Smooth muscle cell (in vitro differentiated cells): Measurements from ENCODE around the gene ARIH1. TPM values are rescaled to one million over a fixed set of nuclear protein-coding genes. Genes with fewer than 3 reads are reported as not detected.
A peak's percentile ranks its signal among the peaks of the same experiment; 100 is the strongest.
"Not testable (repeated sequence)": the region's sequence is repeated elsewhere in the genome, so short reads cannot be mapped to it uniquely, and the experiment has no call there.

Experiments
- DNase-seq: peaks from one replicate; lab custom pipeline; 2025; ENCODE audit not compliant: unreplicated experiment; lab: John Stamatoyannopoulos, UW
- H2AFZ ChIP-seq: fragments of 200-600 bp; sonication (generic); 2 replicates; pipeline ENCODE4 v1.6.0; 2016; ENCODE audit warnings: antibody characterized with exemption, low read depth, mild to moderate bottlenecking
- H3F3A ChIP-seq: fragments of 200-600 bp; sonication (generic); 2 replicates; pipeline ENCODE4 v1.6.0; 2017; ENCODE audit warnings: antibody characterized with exemption, low read depth
- H3K27ac ChIP-seq: fragments of 200-600 bp; sonication (generic); 2 replicates; pipeline ENCODE4 v1.5.1; 2016; ENCODE audit warnings: low read depth, mild to moderate bottlenecking
- H3K27me3 ChIP-seq: fragments of 200-600 bp; sonication (generic); 2 replicates; pipeline ENCODE4 v1.6.1; 2016; ENCODE audit warnings: low read depth, mild to moderate bottlenecking
- H3K36me3 ChIP-seq: fragments of 200-600 bp; sonication (generic); 2 replicates; pipeline ENCODE4 v1.5.1; 2016; ENCODE audit warnings: low read depth
- H3K4me1 ChIP-seq: fragments of 200-600 bp; sonication (generic); 2 replicates; pipeline ENCODE4 v1.5.1; 2016; ENCODE audit warnings: low read depth
- H3K4me2 ChIP-seq: fragments of 200-600 bp; sonication (generic); 2 replicates; pipeline ENCODE4 v1.6.0; 2016; ENCODE audit warnings: mild to moderate bottlenecking
- H3K4me3 ChIP-seq: fragments of 200-600 bp; sonication (generic); 2 replicates; pipeline ENCODE4 v1.5.1; 2016; ENCODE audit warnings: mild to moderate bottlenecking
- H3K79me2 ChIP-seq: fragments of 200-600 bp; sonication (generic); 2 replicates; pipeline ENCODE4 v1.6.0; 2016; ENCODE audit warnings: low read depth, mild to moderate bottlenecking
- H3K9ac ChIP-seq: fragments of 200-600 bp; sonication (generic); 2 replicates; pipeline ENCODE4 v1.6.0; 2016; ENCODE audit warnings: low read depth
- H3K9me3 ChIP-seq: fragments of 200-600 bp; sonication (generic); replicated peaks from 2 replicates; pipeline ENCODE4 v1.5.1; 2016; ENCODE audit warnings: low read depth
- H4K20me1 ChIP-seq: fragments of 200-600 bp; sonication (generic); 2 replicates; pipeline ENCODE4 v1.6.0; 2016; ENCODE audit warnings: low read depth
- WGBS: methylation state at CpG from one replicate; pipeline ENCODE4 v1.1.7; 2016; ENCODE audit warnings: low lambda C conversion rate; 5-methylcytosine and 5-hydroxymethylcytosine counted together
- polyA plus RNA-seq: library from polyadenylated mRNA; unstranded; fragments of >200 nt; fragmentation: Nextera tagmentation; extraction: Ambion mirVana; gene quantifications from 2 replicates; pipeline ENCODE4 v1.2.1, GENCODE V29; 2016
- total RNA-seq: library from RNA; depleted of rRNA; stranded (reverse); fragments of >200 nt; gene quantifications from 2 replicates; pipeline ENCODE4 v1.2.3, GENCODE V29; 2014
- TF ChIP-seq, protein P1 (sequence below): fragments of 200-600 bp; sonication (generic); IDR thresholded peaks from 2 replicates; pipeline ENCODE4 v1.5.1; 2017; ENCODE audit warnings: borderline replicate concordance, mild to moderate bottlenecking, antibody characterized with exemption; ENCODE audit not compliant: insufficient read depth, poor library complexity, severe bottlenecking

ARIH1 gene
- total and polyA plus RNA-seq, 2 experiments from 2014 or later: 54.3 to 96.3 TPM

DNA sequence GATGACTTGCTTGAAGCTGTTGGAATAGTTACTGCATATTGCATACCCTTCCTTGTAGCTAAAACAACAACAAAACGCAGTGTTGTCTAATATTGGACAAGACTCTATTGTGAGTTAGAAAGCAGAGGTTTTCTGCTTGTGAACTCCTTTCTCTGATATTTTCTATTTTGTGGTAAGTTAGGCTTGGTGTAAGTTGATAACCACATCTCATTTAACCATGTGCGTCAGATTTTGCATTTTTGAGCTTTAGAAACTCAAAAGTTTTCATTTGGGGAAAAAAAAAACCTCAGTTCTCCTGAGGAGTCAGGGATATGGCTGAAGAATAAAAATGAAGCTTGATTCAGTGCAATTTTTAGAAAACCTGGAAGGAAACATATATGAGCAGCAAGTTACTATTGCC, 1.5 kb downstream of the ARIH1 start:
- no peak for DNase-seq
- Histone ChIP-seq H3K9ac (peak overlapping the region; percentile 98), H2AFZ (no peak overlapping the region), H3K27me3 (no peaks in the 10 kb centered on the region), H3K36me3 (no peaks in the 10 kb centered on the region), H3K4me3 (peak overlapping the region; percentile 98), H3K4me2 (peak overlapping the region; percentile 95), H3K9me3 (no peaks in the 10 kb centered on the region), H3K79me2 (peaks cover 62% of the 10 kb centered on the region), H3K27ac (peak overlapping the region; percentile 97), H3K4me1 (peaks cover 26% of the 10 kb centered on the region), H3F3A (peaks cover 12% of the 10 kb centered on the region), H4K20me1 (peaks cover 59% of the 10 kb centered on the region)
- TF ChIP-seq, protein P1, sequence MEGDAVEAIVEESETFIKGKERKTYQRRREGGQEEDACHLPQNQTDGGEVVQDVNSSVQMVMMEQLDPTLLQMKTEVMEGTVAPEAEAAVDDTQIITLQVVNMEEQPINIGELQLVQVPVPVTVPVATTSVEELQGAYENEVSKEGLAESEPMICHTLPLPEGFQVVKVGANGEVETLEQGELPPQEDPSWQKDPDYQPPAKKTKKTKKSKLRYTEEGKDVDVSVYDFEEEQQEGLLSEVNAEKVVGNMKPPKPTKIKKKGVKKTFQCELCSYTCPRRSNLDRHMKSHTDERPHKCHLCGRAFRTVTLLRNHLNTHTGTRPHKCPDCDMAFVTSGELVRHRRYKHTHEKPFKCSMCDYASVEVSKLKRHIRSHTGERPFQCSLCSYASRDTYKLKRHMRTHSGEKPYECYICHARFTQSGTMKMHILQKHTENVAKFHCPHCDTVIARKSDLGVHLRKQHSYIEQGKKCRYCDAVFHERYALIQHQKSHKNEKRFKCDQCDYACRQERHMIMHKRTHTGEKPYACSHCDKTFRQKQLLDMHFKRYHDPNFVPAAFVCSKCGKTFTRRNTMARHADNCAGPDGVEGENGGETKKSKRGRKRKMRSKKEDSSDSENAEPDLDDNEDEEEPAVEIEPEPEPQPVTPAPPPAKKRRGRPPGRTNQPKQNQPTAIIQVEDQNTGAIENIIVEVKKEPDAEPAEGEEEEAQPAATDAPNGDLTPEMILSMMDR: no peak
- WGBS: 18% methylated on average over 2 of the region's 2 CpGs

- not testable (repeated sequence) for DNase-seq, H3K27me3 ChIP-seq, H2AFZ ChIP-seq, H3K36me3 ChIP-seq, H3K9me3 ChIP-seq
- WGBS: 92% methylated on average over 16 of the region's 16 CpGs
- Histone ChIP-seq H4K20me1 (peaks cover 66% of the 10 kb centered on the region), H3K27ac (peak overlapping the region; percentile 97), H3K4me3 (peak overlapping the region; percentile 98), H3K4me2 (peak overlapping the region; percentile 95), H3K9ac (peak overlapping the region; percentile 98), H3K79me2 (peaks cover 69% of the 10 kb centered on the region), H3F3A (peaks cover 12% of the 10 kb centered on the region), H3K4me1 (peaks cover 26% of the 10 kb centered on the region)
These were observed 2.2 kb downstream of the ARIH1 start for GRCh38 chr15:72476330-72476729.

DNA sequence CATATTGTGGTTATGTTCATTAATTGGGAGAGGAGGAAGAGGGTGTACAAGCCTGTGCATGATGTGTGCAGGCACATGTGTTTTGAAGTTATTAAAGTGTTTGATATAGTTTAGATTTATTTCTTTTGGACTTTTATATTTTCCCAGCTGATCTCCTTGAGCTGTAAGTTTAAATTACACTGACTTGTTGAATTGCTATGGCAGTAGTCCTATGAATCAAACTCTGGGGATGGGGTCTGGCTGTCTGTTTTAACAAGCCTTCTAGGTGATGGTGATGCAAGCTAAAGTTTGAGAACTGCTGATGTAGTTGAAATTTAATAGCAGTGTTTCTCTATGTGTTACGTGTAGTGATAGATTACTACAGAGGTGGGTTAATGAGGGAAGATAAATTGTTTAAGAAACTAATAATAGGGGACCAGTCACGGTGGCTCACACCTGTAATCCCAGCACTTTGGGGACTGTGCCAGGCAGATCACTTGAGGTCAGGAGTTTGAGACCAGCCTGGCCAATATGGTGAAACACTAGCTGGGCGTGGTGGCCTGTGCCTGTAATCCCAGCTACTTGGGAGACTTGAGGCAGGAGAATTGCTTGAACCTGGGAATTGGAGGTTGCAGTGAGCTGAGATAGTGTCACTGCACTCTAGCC, 7.0 kb downstream of the ARIH1 start:
- Histone ChIP-seq H3K9me3 (no peaks in the 10 kb centered on the region), H3K27ac (no peak overlapping the region), H3K9ac (no peak overlapping the region), H4K20me1 (peaks cover 100% of the 10 kb centered on the region), H3K79me2 (peaks cover 100% of the 10 kb centered on the region), H3K4me2 (peak overlapping the region; percentile 6), H3K4me3 (no peak overlapping the region), H3F3A (peaks cover under 1% of the 10 kb centered on the region), H3K36me3 (no peaks in the 10 kb centered on the region), H3K27me3 (no peaks in the 10 kb centered on the region), H2AFZ (no peak overlapping the region), H3K4me1 (peaks cover 13% of the 10 kb centered on the region)
- TF ChIP-seq, protein P1: no peak
- WGBS: 93% methylated on average over 3 of the region's 3 CpGs
- no peak for DNase-seq

- H3K27ac ChIP-seq: peak overlapping the region; percentile 22
- peaks cover 5% of the 10 kb centered on the region for H3K4me1 ChIP-seq
- no peaks in the 10 kb centered on the region for H3K27me3 ChIP-seq
- peaks cover 3% of the 10 kb centered on the region for H3F3A ChIP-seq
- no peak overlapping the region for H3K4me2 ChIP-seq
- DNase-seq: no peak
- no peaks in the 10 kb centered on the region for H3K9me3 ChIP-seq
- H3K36me3 ChIP-seq: no peaks in the 10 kb centered on the region
- peaks cover 100% of the 10 kb centered on the region for H3K79me2 ChIP-seq
- H4K20me1 ChIP-seq: peaks cover 100% of the 10 kb centered on the region
- no peak overlapping the region for H3K4me3 ChIP-seq
- TF ChIP-seq, protein P1: no peak
- H3K9ac ChIP-seq: no peak overlapping the region
- H2AFZ ChIP-seq: no peak overlapping the region
These were observed 8.1 kb downstream of the ARIH1 start for GRCh38 chr15:72482275-72482674.
